GM21825 (cell line): Measurements from ENCODE around the gene GNAZ.
"Not testable (repeated sequence)": the region's sequence is repeated elsewhere in the genome, so short reads cannot be mapped to it uniquely, and the experiment has no call there.

ENCODE experiments used
- ATAC-seq: cut with Tn5 transposase; IDR thresholded peaks from one replicate; pipeline ENCODE4 v1.9.1; 2021; ENCODE audit warnings: mild to moderate bottlenecking, moderate library complexity; ENCODE audit not compliant: unreplicated experiment

Gene GNAZ

DNA sequence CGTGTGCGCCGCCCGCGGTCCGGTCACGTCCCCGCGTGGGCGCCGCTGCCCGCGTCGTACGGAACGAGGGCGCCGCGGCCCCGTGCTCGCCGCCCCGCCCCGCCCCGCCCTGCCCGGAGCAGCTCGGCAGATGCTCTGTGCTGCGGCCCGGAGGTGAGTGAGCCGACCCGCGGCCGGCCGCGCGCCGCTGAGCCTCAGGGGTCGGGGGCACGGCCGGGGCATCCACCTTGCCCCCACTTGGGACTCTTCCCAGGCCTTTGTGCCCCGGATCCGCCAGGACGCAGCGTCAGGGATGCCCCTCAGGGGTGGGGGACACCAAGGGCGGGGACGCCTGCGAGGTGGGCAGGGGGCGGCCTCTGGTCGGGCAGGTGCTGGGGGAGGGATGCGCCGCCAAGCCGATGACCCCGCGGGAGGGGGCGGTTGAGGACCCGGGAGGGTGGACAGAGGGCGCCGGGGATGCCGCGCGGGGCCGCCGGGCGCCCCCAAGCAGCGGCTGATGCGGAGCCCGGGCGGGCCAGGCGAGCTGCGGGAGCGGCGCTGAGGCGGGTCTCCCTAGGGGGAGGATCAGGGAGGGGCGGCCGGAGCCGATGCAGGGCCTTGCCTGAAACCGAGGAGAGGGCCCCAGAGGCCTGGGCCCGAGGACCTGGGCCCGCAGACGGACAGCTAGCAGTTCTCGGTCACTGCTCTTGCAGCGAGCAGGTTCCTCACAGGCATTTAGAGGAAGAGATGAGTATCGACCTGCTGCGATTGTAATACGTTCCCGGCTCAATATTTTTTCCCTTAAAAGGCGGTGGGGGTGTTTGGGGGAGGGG lies at the start of gene GNAZ:
Gene GNAZ (plus strand): TSS at position 102 of the 812 bp plus-strand sequence. CDS start 25,177 bp downstream, outside the sequence.
- peak; percentile 29 for ATAC-seq

DNA sequence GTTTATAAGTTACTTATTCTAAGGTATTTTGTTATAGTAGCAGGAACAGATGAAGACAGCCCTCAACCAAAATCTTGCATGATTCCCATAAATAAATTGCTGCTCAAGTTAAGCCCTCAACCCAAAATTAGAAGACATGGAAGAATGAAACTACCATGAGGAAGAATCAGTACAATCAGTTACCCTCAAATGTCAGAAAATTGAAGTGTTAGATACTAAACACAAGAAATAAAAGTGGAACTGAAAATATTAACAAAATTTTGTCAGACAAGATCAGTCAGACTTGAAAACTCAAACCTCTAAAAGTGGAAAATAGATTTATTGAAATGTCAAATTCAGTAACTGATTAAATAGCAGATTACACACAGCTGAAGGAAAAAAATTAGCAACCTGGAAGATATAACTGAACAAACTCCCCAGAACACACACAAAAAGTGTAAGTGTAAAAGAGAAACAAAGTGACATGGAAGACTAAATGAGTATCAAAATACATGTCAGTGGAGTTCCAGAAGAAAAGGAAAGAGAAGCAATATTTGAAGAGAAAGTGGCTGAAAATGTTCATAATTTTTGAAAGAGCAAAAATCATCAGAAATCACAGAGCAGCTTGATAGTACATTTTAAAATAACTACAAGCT lies 49.5 kb upstream of the GNAZ start:
- no peak for ATAC-seq

DNA sequence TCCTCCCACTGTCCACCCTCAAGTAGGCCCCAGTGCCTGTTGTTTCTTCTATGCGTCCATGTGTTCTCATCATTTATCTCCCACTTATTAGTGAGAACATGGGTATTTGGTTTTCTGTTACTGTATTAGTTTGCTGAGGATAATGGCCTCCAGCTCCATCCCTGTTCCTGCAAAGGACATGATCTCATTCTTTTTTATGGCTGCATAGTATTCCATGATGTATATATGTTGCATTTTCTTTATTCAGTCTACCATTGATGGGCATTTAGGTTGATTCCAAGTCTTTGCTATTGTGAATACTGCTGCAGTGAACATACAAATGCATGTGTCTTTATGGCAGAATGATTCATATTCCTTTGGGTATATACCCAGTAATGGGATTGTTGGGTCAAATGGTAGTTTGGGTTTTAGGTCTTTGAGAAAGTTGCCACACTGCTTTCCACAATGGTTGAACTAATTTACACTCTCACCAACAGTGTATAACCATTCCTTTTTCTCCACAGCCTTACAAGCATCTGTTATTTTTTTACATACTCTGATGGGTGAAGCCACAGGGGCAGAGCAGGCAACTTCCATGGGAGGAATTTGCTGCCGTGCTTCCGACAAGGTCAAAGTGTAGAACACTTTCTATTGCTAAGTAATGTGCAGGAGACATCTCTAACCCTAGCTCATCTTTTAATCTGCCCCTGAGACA lies 48.5 kb upstream of the GNAZ start:
- not testable (repeated sequence) for ATAC-seq

DNA sequence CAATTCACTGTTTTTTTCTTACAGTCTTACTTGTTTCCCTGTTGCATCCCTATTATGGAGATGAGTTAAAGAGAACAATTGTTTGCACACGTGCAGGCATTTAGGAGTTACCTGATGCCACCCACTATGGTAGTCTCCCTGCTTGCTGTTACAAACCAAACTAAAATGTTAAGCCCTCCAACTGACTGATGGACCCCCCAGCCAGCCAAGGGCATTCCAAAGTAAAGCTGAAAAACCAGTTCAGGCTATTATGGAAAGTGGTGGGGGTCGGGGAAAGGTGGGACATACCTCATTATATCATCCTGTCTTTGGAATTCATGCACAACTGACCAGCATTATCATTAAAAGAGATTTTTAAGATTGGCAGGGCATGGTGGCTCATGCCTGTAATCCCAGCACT lies 47.0 kb upstream of the GNAZ start:
- no peak for ATAC-seq

DNA sequence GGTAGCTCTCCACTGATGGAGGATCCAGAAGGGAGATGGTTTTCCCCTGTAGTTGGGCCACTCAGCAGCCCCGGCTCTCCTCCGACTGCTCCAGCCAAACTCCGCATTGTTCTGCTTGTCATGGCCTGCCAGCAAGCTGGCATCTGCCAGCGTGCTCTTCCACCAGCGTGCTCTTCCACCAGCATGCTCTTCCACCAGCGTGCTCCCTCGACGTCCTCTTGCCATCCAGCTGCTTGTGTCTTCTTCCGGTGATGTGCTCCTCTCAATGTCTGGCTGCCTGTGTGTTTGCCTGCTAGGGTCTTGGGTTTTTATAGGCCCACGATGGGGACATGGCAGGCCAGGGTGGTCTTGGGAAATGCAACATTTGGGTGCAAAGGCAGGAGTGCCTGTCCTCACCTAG lies 43.5 kb upstream of the GNAZ start:
- no peak for ATAC-seq

DNA sequence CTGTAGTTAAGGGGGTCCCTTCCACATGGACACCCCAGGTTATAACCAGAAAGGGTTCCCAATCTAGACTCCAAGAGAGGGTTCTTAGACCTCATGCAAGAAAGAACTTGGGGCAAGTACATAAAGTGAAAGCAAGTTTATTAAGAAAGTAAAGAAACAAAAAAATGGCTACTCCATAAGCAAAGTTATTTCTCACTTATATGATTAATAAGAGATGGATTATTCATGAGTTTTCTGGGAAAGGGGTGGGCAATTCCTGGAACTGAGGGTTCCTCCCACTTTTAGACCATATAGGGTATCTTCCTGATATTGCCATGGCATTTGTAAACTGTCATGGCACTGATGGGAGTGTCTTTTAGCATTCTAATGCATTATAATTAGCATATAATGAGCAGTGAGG lies 42.5 kb upstream of the GNAZ start:
- ATAC-seq, result not testable (repeated sequence)

DNA sequence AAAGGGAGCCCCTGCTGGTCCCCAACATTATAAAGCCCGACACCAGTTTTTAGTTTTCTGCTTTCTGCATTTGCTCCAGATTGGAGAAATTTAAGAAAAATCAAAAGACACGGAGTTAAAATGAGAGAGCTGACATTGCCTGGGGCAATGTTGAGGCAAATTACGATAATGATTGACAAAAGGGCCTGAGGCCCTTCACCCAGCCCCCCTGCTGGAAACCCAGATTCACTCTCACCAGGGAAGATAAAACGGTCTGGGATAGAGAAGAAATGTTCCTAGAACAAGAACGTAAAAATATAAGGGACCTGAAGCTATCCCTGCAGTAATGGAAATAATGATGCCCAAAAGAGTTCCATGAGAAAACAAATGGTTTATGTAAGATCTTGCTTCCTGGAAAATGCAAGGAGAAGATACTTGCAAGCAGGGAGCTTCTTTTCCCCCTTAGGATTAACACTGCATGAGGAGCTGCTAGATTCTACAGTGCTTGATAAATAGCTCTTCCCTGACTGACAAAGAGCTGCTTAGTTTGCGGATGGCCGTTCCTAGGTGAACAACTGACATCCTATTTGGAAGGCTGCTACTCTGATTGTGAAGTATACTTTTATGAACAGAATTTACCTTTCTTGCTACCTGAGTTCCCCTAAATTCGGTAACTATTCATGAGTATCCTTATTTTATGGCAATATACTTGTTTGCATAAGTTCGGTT lies 40.6 kb upstream of the GNAZ start:
- no peak for ATAC-seq

DNA sequence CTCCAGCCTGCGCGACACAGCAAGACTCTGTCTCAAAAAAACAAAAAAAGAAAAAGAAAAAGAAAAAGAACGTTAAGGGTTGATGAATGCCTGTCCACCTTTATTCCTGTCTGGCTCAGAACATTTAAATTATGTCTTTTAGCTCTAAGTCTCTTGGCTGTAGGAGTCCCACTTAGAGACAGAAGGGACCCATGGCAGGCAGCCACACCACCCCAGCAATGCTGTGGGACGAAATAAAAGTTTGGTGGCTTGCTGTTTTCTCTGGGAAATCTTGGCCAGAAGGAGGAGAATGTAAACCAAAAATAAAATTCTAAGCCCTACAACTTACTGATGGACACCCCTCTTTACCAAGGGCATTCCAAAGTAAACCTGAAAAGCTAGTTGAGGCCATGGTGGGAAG lies 38.9 kb upstream of the GNAZ start:
- ATAC-seq, result no peak

DNA sequence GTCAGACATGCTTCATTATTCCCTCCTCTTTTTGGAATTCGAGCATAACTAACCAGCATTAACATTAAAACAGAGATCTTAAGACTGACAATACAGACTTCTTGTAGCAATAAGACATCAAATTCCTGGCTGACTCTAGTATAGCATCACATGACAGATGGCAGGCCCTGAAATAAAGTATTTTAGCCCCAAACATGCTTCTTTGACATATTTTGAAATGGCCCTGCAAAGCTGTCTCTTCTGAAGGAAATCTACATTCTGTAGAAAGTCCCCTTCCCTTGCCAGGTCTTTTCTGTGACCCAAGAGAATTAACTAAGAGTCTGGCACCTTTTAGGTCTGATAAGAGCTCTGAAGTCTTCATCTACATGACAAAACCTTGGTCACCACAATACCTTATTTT lies 38.5 kb upstream of the GNAZ start:
- no peak for ATAC-seq

DNA sequence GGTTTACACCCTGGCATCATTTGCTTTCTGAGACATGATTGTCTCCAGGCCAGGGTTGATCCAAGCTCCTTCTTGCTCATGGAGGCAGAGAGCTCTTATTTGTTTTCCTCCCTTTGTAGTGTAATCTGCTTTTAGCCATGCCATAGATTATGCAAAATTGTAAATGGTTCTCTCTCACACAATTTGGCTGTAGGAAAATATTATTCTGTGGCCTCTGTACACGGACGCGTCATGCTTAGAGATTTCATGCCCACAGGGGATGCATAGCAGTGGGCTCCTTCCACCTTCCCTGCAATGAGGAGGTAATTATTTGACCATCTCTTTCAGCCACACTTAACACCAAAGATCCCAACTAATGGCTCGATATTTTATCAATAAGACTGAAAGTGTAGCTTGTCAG lies 37.7 kb upstream of the GNAZ start:
- no peak for ATAC-seq

DNA sequence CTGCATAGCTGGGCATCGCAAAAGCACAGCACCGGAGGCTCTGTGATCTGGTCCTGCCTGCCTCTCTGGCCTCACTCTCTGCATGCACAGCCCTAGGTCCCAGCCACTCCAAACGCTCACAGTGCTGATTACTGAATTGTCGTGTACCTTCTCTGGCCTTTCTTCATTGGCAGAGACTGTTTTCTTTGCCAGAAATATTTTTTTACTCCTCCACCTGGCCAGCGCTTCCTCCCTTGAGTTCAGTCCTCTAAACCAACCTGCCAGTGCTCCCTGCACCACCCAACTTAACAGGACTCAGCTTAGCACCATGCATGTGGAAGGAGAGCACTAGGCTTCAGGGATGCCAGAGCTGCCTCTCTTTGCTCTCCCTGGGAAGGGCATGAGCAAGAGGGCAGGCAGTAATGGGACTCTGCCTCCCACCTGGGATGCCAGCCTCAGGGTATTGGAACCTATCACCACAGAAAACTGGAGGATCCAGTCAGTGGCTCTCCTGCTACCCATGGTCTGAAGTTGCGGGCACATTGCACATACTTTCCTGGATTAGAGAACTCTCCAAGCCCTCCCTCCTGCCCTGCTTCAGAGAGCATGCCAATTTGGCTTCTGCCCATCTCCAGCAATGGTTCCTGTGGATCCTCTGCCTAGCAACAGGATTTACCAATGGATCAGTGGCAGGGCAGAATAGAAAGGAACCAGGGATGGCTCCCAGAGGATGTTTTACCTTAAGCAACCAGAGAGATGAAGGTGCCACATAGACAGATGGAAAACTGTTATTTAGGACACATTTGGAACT lies 37.0 kb upstream of the GNAZ start:
- no peak for ATAC-seq

DNA sequence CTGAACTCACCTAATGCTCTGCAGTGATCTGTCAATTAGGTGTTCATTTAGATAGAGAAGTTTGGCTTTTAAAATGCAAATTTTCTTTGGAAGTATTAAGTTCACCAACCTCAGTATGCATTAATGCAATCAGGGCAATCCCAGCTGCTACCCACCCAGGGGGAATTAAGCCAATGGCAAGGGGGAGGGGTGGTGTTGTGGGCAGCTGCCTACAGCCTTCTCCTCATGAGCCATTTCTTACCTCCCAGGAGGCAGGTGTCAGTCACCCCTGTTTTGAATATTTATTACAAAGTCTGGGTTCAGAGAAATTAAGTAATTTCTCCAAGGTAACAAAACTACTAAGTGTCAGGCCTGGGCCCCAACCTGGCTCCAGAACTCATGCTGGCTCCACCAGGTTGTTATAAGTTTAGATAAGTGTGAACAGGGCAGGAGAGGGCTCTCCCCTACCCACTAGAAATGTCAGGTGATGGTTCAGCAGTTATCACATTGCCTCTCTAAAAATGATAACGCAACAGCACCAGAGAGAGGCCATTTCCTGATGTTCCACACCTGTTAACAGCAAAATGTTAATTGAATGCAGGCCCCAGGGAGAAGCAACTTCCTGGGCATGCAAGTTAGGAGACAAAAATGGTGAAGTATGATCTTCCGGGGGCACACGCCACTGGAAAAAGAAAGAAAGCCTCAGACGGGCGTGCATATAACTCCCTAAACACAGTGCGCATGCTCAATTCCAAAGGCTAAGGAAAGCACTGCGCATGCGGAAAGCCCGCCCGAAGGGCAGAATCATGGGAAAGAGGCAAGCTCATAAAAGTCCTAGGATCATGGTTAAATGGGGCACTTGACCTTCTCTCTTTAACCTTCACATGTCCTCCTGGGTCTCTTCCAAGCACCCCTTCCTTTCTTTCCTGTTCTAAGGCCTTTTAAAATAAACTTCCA lies 35.4 kb upstream of the GNAZ start:
- no peak for ATAC-seq

DNA sequence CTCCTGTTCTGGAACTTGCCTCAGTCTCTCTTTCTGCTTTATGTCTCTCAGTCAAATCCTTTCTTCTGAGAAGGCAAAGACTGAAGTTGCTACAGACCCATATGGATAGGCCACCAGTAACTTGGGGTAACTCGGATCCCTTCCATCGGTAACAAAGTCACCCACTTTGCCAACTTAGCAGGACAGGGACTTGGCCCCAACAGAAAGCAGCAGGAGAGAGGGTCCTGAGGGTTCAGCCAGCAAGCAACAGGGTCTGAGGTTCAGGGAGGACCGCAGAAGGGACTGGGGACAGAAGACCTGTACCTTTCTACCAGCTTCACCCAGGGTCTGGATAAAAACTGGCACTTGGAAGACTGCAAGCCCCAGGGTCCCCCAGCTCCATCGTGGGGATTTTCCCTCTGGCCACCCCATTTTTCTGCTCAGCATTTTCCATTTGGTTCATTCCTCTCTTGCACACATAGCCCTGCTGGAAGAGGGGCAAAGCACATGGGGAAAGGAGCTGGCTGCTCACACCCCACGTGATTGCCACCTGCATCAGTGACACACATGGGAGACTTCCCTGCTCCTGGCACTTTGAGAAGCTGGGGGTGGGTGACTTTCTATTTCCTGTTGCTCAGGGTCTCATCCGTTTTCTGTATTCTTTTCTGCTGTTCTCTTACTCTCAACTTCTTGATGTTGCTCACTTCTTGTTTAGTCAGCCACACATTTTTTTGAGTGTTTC lies 34.6 kb upstream of the GNAZ start:
- ATAC-seq, result no peak

DNA sequence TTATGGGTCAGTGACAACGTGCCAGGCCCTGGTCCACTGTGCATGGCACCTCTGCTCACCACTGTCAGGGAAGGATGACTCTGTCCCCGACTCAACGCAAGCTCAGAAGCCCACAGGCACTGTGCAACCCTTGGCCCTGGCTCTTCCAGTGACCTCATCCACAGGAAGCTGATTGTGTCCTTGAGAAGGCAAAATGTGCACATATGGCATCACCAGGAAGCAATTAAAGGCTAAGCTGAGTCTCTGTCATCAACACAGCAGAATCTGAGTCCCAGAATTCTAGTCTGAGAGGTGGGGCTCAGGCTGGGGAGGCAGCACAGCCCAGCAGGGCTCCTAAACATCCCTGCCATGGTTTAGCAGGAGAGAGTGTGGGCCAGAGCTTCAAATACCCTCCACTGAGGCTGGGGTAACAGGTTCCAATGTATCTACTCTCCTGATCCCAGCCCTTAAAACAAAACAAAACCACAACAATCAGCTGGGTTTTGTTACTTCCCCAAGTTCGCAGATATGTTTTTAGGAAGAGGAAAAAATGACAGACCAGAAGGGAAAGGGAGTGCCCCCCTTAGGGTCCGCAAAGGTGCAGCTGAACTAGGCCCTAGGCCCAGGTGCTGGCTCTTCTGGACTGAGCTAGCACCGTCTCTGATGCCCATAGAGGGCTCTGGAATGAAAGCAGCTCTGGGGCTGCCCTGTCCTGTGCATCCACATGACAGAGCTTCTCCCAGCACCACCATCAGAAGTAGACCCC lies 33.5 kb upstream of the GNAZ start:
- no peak for ATAC-seq

DNA sequence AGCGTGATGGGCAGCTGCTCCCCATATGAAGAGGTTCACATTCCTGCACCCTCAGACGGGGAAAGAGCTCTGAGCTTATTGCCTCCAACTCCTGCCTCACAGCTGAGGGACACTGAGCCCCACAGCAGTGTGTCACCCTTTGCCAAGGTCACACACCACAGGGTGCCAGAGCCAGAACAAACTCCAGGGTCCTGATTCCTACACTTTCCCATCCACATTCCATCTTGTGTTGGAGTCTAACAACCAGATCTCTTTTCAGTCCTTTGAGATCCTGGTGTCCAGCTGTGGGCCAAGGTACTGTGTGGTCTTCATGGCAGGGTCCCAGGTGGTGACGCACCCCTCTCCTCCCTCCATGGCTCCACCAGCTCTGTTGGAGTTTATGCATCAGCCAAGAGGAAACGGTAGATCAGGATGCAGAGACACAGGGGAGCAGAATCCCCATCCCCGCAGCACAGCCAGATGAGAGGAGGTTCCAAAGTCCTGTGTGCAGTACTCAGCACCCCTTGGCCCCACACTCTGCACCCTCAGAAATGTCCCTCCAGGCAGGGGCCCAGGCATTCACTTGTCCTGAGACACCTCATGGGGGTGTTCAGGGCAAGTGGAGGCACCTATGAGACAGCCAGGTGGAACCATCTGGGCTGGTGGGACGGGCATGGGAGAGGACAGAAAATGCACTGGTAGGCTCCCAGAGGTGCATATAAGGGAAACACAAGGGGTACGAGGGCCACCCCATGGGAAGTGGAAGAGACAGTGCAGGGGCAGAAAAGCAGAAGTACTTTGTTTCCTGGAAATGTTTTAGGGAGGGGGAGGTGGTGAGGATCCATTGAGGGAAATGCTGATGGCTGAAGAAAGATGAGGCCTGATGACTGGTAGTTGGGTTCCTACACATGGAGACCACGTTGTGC lies 32.6 kb upstream of the GNAZ start:
- ATAC-seq, result no peak

DNA sequence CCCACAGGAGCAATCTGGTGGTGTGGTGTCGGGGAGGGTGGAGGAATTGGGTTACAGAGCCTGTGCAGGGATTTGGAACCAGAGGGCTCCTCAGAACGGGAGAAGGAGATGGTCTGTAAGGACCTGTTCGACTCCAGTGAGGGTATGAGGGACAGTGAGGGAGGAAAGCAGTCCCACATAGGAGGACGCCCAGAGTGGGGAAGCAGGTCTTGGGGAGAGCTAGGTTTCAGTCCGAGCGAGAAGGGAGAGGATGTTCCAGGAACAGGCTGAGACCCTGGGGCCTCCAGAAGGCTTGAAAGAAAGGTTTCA lies 32.0 kb upstream of the GNAZ start:
- no peak for ATAC-seq

DNA sequence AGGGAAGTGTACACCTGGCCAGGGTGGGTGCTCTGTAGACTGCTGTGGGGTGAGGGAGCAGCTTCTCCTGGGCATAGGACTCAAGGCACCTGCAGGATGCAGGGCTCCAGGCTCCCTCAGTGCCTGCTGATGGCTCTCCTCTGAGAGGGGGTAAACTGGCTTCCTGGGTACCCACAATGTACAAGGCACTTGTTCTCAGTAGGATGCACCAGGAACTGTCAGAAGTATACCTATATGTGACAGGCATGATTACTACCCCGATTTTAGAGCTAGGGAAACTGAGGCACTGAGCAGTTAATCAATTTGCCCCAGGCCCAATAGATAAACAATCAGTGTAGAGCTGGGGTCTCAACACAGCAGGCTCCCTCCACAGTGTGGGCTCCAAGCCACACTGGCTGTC lies 31.4 kb upstream of the GNAZ start:
- no peak for ATAC-seq
